Colonic mucosa (tissue), 4 donors: Measurements from ENCODE around the gene MAD2L1. TPM values are rescaled to one million over a fixed set of nuclear protein-coding genes. Genes with fewer than 3 reads are reported as not detected.

Experiments used
- DNase-seq: peaks from one replicate; pipeline ENCODE4 v3.0.0-alpha.2; 2020
- H3K27ac ChIP-seq: fragments of 200-600 bp; one replicate; pipeline ENCODE4 v1.8.0; 2021
- H3K27me3 ChIP-seq: fragments of 200-600 bp; one replicate; pipeline ENCODE4 v1.8.0; 2021
- H3K36me3 ChIP-seq: fragments of 200-600 bp; one replicate; pipeline ENCODE4 v1.8.0; 2021
- H3K4me1 ChIP-seq: fragments of 200-600 bp; one replicate; pipeline ENCODE4 v1.8.0; 2021; ENCODE audit warnings: mild to moderate bottlenecking
- H3K4me3 ChIP-seq: fragments of 200-600 bp; one replicate; pipeline ENCODE4 v1.8.0; 2021
- H3K9ac ChIP-seq, 2 donors: one replicate each; pipeline ENCODE4 v1.7.0; 2013; ENCODE audit warnings: control low read depth in 2 of 2, low read depth in 2 of 2, low read length in 2 of 2
- H3K9me3 ChIP-seq: fragments of 200-600 bp; one replicate; pipeline ENCODE4 v1.8.0; 2021
- intact Hi-C: fragments of 100-400 bp; cut with DNase I; formaldehyde crosslinking; loops from one replicate; pipeline ENCODE4 v1.14.1; 2022
- total RNA-seq, 2 donors: library from RNA; stranded (reverse); fragmentation: NEBNext Ultra II Directional in 1 of 2; extraction: Animal tissue kit (Norgen Biotek cat#: 25700) in 1 of 2; gene quantifications; one replicate each; pipeline ENCODE4 v1.2.1, GENCODE V29; 2021
- TF ChIP-seq, protein P1 (sequence below): fragments of 200-600 bp; IDR thresholded peaks from one replicate; pipeline ENCODE4 v1.8.0; 2022; ENCODE audit warnings: antibody characterized with exemption, mild to moderate bottlenecking
- donor health status: healthy.
- donor health status: DM: no; HTN: no; CAD: no.
- donor health status: DM: no; HTN: no; CAD: no.

Gene MAD2L1
- 10 to 100 TPM; 13.7 to 35.9 TPM for total RNA-seq

DNA sequence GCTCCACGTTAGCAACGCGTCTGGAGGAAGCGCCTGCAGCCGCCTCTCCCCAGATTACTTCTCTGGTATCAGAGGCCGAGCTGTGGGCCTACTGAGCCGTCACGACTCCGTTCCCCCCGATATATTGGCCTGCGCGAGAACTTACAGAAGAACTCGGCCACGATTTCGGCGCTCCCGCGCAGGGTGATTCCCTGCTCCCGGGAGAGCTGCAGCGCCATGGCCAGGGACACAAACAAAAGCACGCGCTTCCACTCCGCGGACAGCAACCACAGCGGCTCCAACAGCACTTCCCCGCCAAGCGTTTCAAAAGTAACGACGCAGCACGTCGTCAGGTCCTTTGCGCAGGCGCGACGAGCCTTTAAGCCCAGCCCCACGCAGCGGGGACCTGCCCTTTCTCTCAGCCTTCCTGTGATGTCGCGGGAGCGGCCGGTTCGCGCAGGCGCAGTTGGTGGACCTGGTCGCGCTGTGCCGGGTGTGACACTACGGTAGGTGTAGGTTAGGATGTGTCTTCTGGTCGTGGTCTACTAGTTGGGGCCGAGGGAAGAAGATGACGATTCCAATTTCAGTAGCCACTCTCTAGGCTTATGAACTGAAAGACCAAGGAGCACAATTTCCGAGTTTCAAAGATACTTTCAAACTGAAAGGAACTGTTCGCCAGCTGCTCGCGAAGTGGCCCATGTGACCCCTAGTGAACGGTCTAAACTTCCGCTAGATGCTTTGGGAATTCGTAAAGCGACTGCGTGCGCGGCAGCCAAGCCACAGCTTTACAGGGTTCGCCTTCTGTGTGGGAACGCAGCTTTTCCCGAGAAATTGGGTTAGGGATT, at the start of gene MAD2L1:
Gene MAD2L1, minus strand, starts transcription at position 332 of the 824 bp plus-strand sequence. Its CDS starts 114 bp downstream, at position 218.
- TF ChIP-seq, protein P1, sequence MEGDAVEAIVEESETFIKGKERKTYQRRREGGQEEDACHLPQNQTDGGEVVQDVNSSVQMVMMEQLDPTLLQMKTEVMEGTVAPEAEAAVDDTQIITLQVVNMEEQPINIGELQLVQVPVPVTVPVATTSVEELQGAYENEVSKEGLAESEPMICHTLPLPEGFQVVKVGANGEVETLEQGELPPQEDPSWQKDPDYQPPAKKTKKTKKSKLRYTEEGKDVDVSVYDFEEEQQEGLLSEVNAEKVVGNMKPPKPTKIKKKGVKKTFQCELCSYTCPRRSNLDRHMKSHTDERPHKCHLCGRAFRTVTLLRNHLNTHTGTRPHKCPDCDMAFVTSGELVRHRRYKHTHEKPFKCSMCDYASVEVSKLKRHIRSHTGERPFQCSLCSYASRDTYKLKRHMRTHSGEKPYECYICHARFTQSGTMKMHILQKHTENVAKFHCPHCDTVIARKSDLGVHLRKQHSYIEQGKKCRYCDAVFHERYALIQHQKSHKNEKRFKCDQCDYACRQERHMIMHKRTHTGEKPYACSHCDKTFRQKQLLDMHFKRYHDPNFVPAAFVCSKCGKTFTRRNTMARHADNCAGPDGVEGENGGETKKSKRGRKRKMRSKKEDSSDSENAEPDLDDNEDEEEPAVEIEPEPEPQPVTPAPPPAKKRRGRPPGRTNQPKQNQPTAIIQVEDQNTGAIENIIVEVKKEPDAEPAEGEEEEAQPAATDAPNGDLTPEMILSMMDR: no peak
- peak within 1 kb of the TSS; percentile 48 for H3K4me3 ChIP-seq
- intact Hi-C loops: no loop called here
- DNase-seq: peak; percentile 99
- no peaks in the 10 kb centered on the region for H3K27me3 ChIP-seq
- H3K27ac ChIP-seq: peak within 1 kb of the TSS; percentile 81
- H3K9ac ChIP-seq: peak within 1 kb of the TSS; percentile 80 to 94
- no peaks in the 10 kb centered on the region for H3K9me3 ChIP-seq
- peaks cover 5% of the 10 kb centered on the region for H3K4me1 ChIP-seq
- H3K36me3 ChIP-seq: no peaks in the 10 kb centered on the region

DNA sequence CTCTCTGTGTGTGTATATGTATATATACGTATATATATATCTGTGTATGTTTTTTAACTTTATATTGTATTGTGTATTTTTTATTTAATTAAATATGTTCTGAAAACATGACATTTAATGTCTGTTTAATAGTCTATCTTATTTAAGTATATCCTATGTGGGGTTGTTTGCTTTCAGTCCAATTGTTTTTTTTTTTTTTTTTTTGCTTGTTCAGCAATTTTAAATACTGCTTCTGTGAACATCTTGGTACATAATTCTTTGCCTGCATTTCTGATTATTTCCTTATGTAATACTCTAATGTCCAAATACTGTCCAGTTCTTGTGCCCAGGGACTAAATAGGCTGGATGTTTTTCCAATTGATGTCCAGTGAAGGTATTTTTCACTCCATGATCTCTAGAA, 45.1 kb upstream of the MAD2L1 start:
- Histone ChIP-seq H3K27me3 (no peaks in the 10 kb centered on the region), H3K4me3 (no peak overlapping the region), H3K27ac (no peak overlapping the region), H3K9ac (no peak overlapping the region), H3K36me3 (no peaks in the 10 kb centered on the region), H3K9me3 (no peaks in the 10 kb centered on the region), H3K4me1 (no peaks in the 10 kb centered on the region)
- DNase-seq: no peak
- intact Hi-C loops: no loop called here
- TF ChIP-seq, protein P1: no peak

DNA sequence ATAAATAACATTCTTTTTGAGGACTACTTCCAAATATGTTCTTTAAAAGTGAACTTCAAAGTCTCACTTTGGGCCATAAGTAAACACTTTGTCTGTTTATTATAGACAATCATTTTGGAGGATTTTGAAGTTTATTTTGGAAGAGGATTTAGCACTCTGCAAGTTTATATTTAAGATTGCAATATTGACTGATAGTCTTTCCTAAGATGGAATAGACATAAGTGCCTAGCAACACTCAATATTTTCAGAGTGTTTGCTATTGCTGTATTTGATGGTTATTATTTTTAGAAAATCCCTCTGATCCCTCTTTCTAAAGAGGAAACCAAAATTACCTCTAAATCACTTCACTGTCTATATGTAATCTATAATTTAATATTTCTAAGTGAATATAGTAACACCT, 42.8 kb upstream of the MAD2L1 start:
- no peak for DNase-seq
- Histone ChIP-seq H3K4me3 (no peak overlapping the region), H3K36me3 (no peaks in the 10 kb centered on the region), H3K9ac (no peak overlapping the region), H3K27ac (no peak overlapping the region), H3K9me3 (no peaks in the 10 kb centered on the region), H3K4me1 (no peaks in the 10 kb centered on the region), H3K27me3 (no peaks in the 10 kb centered on the region)
- TF ChIP-seq, protein P1: no peak
- intact Hi-C loops: no loop called here

DNA sequence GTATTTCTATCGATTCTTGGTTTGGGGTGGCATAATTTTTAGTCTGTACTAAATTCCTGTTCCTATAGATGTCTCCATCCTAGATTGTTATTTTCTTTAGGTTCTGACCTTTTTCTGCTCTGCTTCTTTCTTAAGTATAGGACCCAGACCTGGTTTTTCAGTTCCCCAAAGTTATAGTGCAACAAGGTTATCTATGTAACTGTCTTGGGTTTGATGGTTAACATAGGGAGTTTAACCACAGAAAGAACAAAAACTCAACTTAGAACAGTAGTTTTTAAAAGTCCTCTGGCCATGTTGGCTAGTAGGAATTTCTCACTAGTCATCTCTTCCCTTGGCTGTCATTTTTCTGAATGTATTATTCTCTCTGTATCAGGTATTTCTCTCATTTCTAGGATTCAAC, 38.8 kb upstream of the MAD2L1 start:
- DNase-seq: no peak
- H3K36me3 ChIP-seq: no peaks in the 10 kb centered on the region
- no peaks in the 10 kb centered on the region for H3K4me1 ChIP-seq
- no peaks in the 10 kb centered on the region for H3K27me3 ChIP-seq
- TF ChIP-seq, protein P1: no peak
- no peak overlapping the region for H3K27ac ChIP-seq
- no peak overlapping the region for H3K4me3 ChIP-seq
- no peak overlapping the region for H3K9ac ChIP-seq
- H3K9me3 ChIP-seq: no peaks in the 10 kb centered on the region
- intact Hi-C loops: no loop called here

DNA sequence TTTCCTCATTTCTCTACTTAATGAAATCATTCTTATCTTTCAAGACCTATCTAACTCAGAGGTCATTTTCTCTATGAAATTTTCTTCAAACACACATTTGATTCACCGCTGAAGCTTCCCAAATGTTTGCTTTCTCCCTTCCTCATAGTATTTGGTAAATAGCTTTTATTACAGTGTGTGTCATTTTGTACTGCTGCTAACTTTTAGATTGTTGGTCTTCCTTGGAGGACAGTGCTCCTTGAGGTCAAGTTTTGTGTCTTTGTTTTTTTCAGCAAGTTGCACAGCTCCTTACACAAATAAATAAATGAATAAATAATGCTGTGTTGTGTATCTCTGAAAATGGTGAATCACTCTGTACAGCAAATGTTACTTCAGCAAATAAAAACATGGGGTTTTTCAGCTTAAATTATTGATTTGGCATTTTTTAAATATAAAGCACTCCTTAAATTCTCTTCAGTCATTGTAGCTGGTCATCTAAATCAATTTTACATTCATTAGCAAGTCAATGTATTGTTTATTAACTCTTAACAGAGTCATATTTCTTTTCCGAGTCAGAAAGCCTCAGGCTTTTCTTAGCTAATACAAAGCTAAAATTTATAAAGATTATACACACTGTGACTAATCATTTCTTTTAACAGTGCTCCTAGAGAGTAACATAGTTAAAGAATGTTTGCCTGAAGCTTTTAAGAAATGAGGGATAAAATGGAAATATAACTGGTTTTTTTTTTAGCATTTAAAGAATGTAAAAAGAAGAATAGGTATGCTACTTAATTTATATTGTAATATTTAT, 30.1 kb upstream of the MAD2L1 start:
- Histone ChIP-seq H3K27me3 (no peaks in the 10 kb centered on the region), H3K9ac (no peak overlapping the region), H3K4me1 (no peaks in the 10 kb centered on the region), H3K36me3 (no peaks in the 10 kb centered on the region), H3K9me3 (no peaks in the 10 kb centered on the region), H3K27ac (no peak overlapping the region), H3K4me3 (no peak overlapping the region)
- TF ChIP-seq, protein P1: no peak
- intact Hi-C loops: no loop called here
- no peak for DNase-seq
